Left ventricle myocardium superior (tissue), 1 donor: Measurements from ENCODE around the gene PPP2R5C. TPM values are rescaled to one million over a fixed set of nuclear protein-coding genes. Genes with fewer than 3 reads are reported as not detected.
A peak's percentile ranks its signal among the peaks of the same experiment; 100 is the strongest.
"Not testable (repeated sequence)": the region's sequence is repeated elsewhere in the genome, so short reads cannot be mapped to it uniquely, and the experiment has no call there.

ENCODE experiments used
- ATAC-seq: fragments of 200-7000 bp; cut with Tn5 transposase; one replicate; pipeline ENCODE4 v1.9.1; 2020; ENCODE audit warnings: mild to moderate bottlenecking, moderate library complexity
- DNase-seq: peaks from one replicate; pipeline ENCODE4 v3.0.0-alpha.2; 2020
- intact Hi-C: fragments of 100-400 bp; cut with micrococcal nuclease; formaldehyde crosslinking; loops from one replicate; pipeline ENCODE4 v1.11.0; 2022
- long read RNA-seq: library from polyadenylated mRNA; unstranded; transcript quantifications from one replicate; pipeline ENCODE4 v2.0.0, GENCODE V29; 2021
- total RNA-seq: library from RNA; stranded (reverse); fragmentation: NEBNext Ultra II Directional; extraction: Animal tissue kit (Norgen Biotek cat#: 25700); gene quantifications from one replicate; pipeline ENCODE4 v1.2.1, GENCODE V29; 2021
- donor health status: DM: no; HTN: yes; CAD: no; lungs with severe emphysema.

PPP2R5C gene
- 211 TPM for total RNA-seq
- long read RNA-seq, full-length matches to known transcripts, result 89 of 259 reads
- long read RNA-seq, partial matches to known transcripts, result 85 of 259 reads
- long read RNA-seq, other reads (novel, unspliced or antisense), result 85 of 259 reads

- intact Hi-C loops, result no loop called here
- ATAC-seq, result peak; percentile 89
- DNase-seq, result peak; percentile 96
Measured at GRCh38 chr14:101761032-101761880, at the start of gene PPP2R5C. PPP2R5C (plus strand) TSS chr14:101761709; CDS start chr14:101761894, 185 bp downstream.

- DNase-seq, ATAC-seq, intact Hi-C loops: not testable (repeated sequence)
Measured at GRCh38 chr14:101711857-101712233, 49.7 kb upstream of the PPP2R5C start.

DNA sequence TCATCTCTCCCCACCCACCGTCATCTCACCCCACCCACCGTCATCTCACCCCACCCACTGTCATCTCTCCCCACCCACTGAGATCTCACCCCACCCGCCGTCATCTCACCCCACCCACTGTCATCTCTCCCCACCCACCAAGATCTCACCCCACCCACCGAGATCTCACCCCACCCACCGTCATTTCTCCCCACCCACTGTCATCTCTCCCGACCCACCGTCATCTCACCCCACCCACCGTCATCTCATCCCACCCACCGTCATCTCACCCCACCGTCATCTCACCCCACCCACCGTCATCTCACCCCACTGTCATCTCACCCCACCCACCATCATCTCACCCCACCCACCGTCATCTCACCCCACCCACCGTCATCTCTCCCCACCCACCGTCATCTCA, 49.2 kb upstream of the PPP2R5C start:
- intact Hi-C loops, DNase-seq, ATAC-seq: not testable (repeated sequence)

DNA sequence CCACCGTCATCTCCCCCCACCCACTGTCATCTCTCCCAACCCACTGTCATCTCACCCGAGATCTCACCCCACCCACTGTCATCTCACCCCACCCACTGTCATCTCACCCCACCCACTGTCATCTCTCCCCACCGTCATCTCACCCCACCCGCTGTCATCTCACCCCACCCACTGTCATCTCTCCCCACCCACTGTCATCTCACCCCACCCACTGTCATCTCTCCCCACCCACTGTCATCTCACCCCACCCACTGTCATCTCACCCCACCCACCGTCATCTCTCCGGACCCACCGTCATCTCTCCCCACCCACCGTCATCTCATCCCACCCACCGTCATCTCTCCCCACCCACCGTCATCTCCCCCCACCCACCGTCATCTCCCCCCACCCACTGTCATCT, 48.4 kb upstream of the PPP2R5C start:
- intact Hi-C loops, ATAC-seq, DNase-seq: not testable (repeated sequence)

- DNase-seq, result no peak
- ATAC-seq, result no peak
- intact Hi-C loops, result no loop called here
Measured at GRCh38 chr14:101713621-101714349, 47.7 kb upstream of the PPP2R5C start.

- intact Hi-C loops, result no loop called here
- DNase-seq (no peak), ATAC-seq (no peak)
Measured at GRCh38 chr14:101714394-101714793, 47.1 kb upstream of the PPP2R5C start.

- intact Hi-C loops, result no loop called here
- ATAC-seq (no peak), DNase-seq (no peak)
Measured at GRCh38 chr14:101715210-101716076, 46.1 kb upstream of the PPP2R5C start.

GRCh38 chr14:101716077-101716950, 45.2 kb upstream of the PPP2R5C start:
- intact Hi-C loops, result no loop called here
- no peak for ATAC-seq
- no peak for DNase-seq

DNA sequence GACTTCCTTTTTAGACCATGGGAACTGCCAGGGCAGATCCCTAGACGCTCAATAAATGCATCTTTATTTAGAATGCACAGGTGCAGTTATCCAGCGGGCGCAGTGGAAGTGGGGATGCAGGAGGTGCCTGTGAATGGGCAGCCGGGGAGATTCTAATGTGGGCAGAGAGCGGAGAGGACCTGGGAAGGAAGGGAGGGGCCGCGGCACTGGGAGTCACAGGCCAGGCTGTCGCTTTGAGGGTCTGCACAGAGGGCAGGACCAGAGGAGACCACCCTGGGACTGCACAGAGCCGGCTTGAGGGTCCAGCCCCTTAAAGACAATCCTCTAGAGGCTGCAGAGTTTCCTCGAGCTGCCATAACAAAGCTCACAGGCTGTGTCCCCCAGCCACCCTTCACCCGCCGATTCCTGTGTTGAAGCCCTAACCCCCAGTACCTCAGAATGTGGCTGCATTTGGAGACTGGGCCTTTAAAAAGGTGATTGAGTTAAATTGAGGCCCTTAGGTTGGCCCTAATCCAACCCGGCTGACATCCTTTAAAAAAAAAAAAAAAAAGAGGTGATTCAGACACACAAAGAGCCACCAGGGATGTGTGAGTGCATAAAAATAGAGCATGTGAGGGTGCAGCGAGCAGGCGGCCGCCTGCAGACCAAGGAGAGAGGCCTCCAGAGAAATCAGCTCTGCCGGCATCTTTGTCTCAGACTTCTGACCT, 44.4 kb upstream of the PPP2R5C start:
- DNase-seq, result no peak
- intact Hi-C loops, result no loop called here
- no peak for ATAC-seq

GRCh38 chr14:101717663-101718490, 43.6 kb upstream of the PPP2R5C start:
- DNase-seq, result no peak
- no peak for ATAC-seq
- intact Hi-C loops, result no loop called here

DNA sequence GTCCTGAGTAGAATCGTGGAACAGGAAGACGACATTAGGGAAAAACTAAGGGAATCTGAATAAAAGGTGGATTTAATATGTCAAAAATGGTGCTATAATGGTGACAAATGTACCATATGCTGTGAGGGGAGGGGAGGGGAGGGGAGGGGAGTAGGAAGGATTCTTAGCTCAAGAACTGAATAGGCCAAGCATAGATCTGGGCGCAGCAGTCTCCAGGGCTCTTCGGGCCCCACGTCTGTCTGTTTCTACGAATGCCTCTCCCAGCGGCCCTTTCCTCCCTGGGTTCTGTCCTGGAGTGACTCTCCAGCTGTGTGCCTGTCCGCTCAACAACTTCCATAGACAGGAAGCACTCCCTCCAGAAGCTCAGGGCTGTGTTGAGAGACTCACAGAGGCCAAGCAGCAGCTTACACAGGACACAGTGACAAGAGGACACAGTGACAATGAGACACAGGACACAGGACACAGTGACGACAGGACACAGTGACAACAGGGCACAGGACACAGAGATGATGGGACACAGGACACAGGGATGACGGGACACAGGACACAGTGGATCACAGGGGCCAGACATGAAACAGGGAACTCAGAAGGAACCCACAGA, 42.4 kb upstream of the PPP2R5C start:
- peak; percentile 74 for ATAC-seq
- no peak for DNase-seq
- intact Hi-C loops, result no loop called here

DNA sequence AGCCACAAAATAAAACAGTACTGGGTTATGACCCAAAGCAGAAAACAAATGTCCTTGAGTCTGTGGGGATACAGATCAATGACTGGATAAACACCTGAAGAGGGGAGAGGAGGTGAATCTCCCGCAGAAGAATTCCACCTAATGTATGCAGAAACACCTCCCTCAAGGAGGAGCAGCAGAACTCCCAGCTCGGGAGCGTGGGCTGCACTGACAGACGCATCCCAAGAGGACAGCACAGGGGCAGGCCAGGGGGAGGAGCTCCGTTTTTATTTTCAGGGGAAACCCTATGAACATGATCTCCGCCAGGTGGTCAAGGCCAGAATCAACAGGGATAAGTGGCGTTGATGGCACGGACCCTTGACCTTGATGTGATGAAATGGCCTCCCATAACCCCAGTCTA, 41.8 kb upstream of the PPP2R5C start:
- ATAC-seq, result peak; percentile 48
- DNase-seq, result no peak
- intact Hi-C loops, result no loop called here

GRCh38 chr14:101721111-101721510, 40.4 kb upstream of the PPP2R5C start:
- ATAC-seq (no peak), DNase-seq (no peak)
- intact Hi-C loops, result no loop called here

- intact Hi-C loops, result no loop called here
- DNase-seq (no peak), ATAC-seq (peak; percentile 31)
Measured at GRCh38 chr14:101721951-101722661, 39.4 kb upstream of the PPP2R5C start.

DNA sequence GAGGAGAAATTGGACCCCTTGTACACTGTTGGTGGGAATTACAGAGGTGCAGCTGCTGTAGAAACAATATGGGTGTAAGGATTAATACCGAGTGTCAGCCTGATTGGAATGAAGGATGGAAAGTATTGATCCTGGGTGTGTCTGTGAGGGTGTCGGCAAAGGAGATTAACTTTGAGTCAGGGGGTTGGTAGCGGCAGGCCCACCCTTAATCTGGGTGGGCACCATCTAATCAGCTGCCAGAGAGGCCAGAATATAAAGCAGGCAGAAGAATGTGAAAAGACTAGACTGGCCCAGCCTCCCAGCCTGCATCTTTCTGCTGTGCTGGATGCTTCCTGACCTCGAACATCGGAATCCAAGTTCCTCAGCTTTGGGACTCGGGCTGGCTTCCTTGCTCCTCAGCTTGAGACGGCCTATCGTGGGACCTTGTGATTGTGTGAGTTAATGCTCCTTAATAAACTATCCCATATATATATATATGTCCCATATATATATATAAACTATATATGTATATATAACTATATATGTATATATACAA, 38.4 kb upstream of the PPP2R5C start:
- intact Hi-C loops, result no loop called here
- ATAC-seq (no peak), DNase-seq (no peak)

GRCh38 chr14:101725652-101726051, 35.9 kb upstream of the PPP2R5C start:
- intact Hi-C loops, ATAC-seq: not testable (repeated sequence)
- DNase-seq, result peak; percentile 46
